ENCODE data around the gene DLD.
"Not testable (repeated sequence)": the region's sequence is repeated elsewhere in the genome, so short reads cannot be mapped to it uniquely, and the experiment has no call there.

Gene DLD

GRCh38 chr7:107917763-107918651 lies 27.0 kb downstream of the DLD start:
- no peak for DNase-seq (ENCODE audit: low spot score)

GRCh38 chr7:107918948-107919347 lies 28.0 kb downstream of the DLD start:
- DNase-seq (ENCODE audit: low spot score) = no peak

- no peak for DNase-seq (ENCODE audit: low spot score)
These were observed 29.2 kb downstream of the DLD start for GRCh38 chr7:107920048-107920772.

- DNase-seq (ENCODE audit: low spot score) = not testable (repeated sequence)
These were observed 30.8 kb downstream of the DLD start for GRCh38 chr7:107921826-107922225.

GRCh38 chr7:107922886-107923285 lies 31.9 kb downstream of the DLD start:
- no peak for DNase-seq (ENCODE audit: low spot score)

GRCh38 chr7:107924841-107925504 lies 34.0 kb downstream of the DLD start:
- DNase-seq (ENCODE audit: low spot score) = no peak

- no peak for DNase-seq (ENCODE audit: low spot score)
These were observed 35.5 kb downstream of the DLD start for GRCh38 chr7:107926481-107926880.

- no peak for DNase-seq (ENCODE audit: low spot score)
These were observed 40.9 kb downstream of the DLD start for GRCh38 chr7:107931740-107932515.

GRCh38 chr7:107932805-107933204 lies 41.8 kb downstream of the DLD start:
- DNase-seq (ENCODE audit: low spot score) = no peak

GRCh38 chr7:107933386-107934013 lies 42.5 kb downstream of the DLD start:
- DNase-seq (ENCODE audit: low spot score) = no peak

- no peak for DNase-seq (ENCODE audit: low spot score)
These were observed 44.2 kb downstream of the DLD start for GRCh38 chr7:107934991-107935770.

GRCh38 chr7:107936312-107936711 lies 45.3 kb downstream of the DLD start:
- DNase-seq (ENCODE audit: low spot score) = no peak

GRCh38 chr7:107937531-107937930 lies 46.5 kb downstream of the DLD start:
- DNase-seq (ENCODE audit: low spot score) = no peak

GRCh38 chr7:107938456-107939250 lies 47.7 kb downstream of the DLD start:
- DNase-seq (ENCODE audit: low spot score) = no peak

GRCh38 chr7:107939573-107940489 lies 48.8 kb downstream of the DLD start:
- DNase-seq (ENCODE audit: low spot score) = no peak

GRCh38 chr7:107940951-107941350 lies 50.0 kb downstream of the DLD start:
- DNase-seq (ENCODE audit: low spot score) = no peak

- no peak for DNase-seq (ENCODE audit: low spot score)
These were observed 52.0 kb downstream of the DLD start for GRCh38 chr7:107943018-107943417.

- no peak for DNase-seq (ENCODE audit: low spot score)
These were observed 53.6 kb downstream of the DLD start for GRCh38 chr7:107944411-107945169.
